H9 (cell line): ENCODE results near the gene PADI4. TPM values are rescaled to one million over a fixed set of nuclear protein-coding genes. Genes with fewer than 3 reads are reported as not detected.

ENCODE experiments used
- DNase-seq: peaks from one replicate; pipeline ENCODE4 v3.0.0-alpha.2; 2017
- H2AFZ ChIP-seq: one replicate; pipeline ENCODE4 v1.6.1; 2013; ENCODE audit warnings: mild to moderate bottlenecking, low read length, control low read depth, moderate library complexity
- H2AK5ac ChIP-seq: 2 replicates; pipeline ENCODE4 v1.6.1; 2013; ENCODE audit warnings: low read length, control low read depth, mixed read lengths; ENCODE audit not compliant: insufficient read length
- H2BK120ac ChIP-seq: one replicate; pipeline ENCODE4 v1.6.1; 2013; ENCODE audit warnings: low read depth, mild to moderate bottlenecking, low read length, control low read depth, inconsistent platforms; ENCODE audit not compliant: poor library complexity, severe bottlenecking
- H2BK12ac ChIP-seq: 2 replicates; pipeline ENCODE4 v1.6.1; 2013; ENCODE audit warnings: low read length, control low read depth, mixed read lengths, low read depth; ENCODE audit not compliant: insufficient read length
- H2BK15ac ChIP-seq: 2 replicates; pipeline ENCODE4 v1.6.1; 2013; ENCODE audit warnings: low read depth, low read length, control low read depth
- H2BK20ac ChIP-seq: one replicate; pipeline ENCODE4 v1.6.1; 2013; ENCODE audit warnings: low read depth, mild to moderate bottlenecking, low read length, control low read depth, inconsistent platforms; ENCODE audit not compliant: poor library complexity, severe bottlenecking
- H2BK5ac ChIP-seq: 2 replicates; pipeline ENCODE4 v1.6.1; 2013; ENCODE audit warnings: low read length, control low read depth, mixed read lengths; ENCODE audit not compliant: insufficient read length
- H3K14ac ChIP-seq: 2 replicates; pipeline ENCODE4 v1.6.1; 2013; ENCODE audit warnings: low read length, control low read depth; ENCODE audit not compliant: insufficient read depth
- H3K18ac ChIP-seq: 2 replicates; pipeline ENCODE4 v1.6.1; 2013; ENCODE audit warnings: low read depth, mild to moderate bottlenecking, mixed read lengths, low read length, control low read depth; ENCODE audit not compliant: insufficient read length
- H3K23ac ChIP-seq: 2 replicates; pipeline ENCODE4 v1.6.1; 2013; ENCODE audit warnings: low read length, control low read depth, mixed read lengths, low read depth; ENCODE audit not compliant: insufficient read length
- H3K23me2 ChIP-seq: 2 replicates; pipeline ENCODE4 v1.6.1; 2013; ENCODE audit warnings: low read depth, mild to moderate bottlenecking, mixed read lengths, low read length, control low read depth; ENCODE audit not compliant: insufficient read length, poor library complexity, severe bottlenecking
- H3K27ac ChIP-seq: 2 replicates; pipeline ENCODE4 v1.5.1; 2013; ENCODE audit warnings: low read length, control low read depth, mixed read lengths, low read depth; ENCODE audit not compliant: insufficient read length
- H3K27me3 ChIP-seq: 2 replicates; pipeline ENCODE4 v1.6.1; 2013; ENCODE audit warnings: low read length, control low read depth, inconsistent platforms; ENCODE audit not compliant: insufficient read depth
- H3K4ac ChIP-seq: 2 replicates; pipeline ENCODE4 v1.6.1; 2013; ENCODE audit warnings: low read depth, mild to moderate bottlenecking, control low read depth, inconsistent platforms, low read length, moderate library complexity
- H3K4me1 ChIP-seq: 2 replicates; pipeline ENCODE4 v1.6.1; 2013; ENCODE audit warnings: low read length, control low read depth, inconsistent platforms; ENCODE audit not compliant: insufficient read depth
- H3K4me2 ChIP-seq: 2 replicates; pipeline ENCODE4 v1.6.1; 2013; ENCODE audit warnings: low read length, control low read depth, mixed read lengths; ENCODE audit not compliant: insufficient read length, insufficient read depth
- H3K56ac ChIP-seq: 2 replicates; pipeline ENCODE4 v1.6.1; 2013; ENCODE audit warnings: low read depth, mild to moderate bottlenecking, mixed read lengths, low read length, control low read depth; ENCODE audit not compliant: insufficient read length
- H3K79me1 ChIP-seq: 2 replicates; pipeline ENCODE4 v1.6.1; 2013; ENCODE audit warnings: low read depth, mild to moderate bottlenecking, moderate library complexity, low read length, control low read depth, inconsistent platforms; ENCODE audit not compliant: insufficient read depth, poor library complexity, severe bottlenecking
- H3K79me2 ChIP-seq: 2 replicates; pipeline ENCODE4 v1.6.1; 2013; ENCODE audit warnings: low read length, control low read depth, inconsistent platforms; ENCODE audit not compliant: insufficient read depth
- H3K9ac ChIP-seq: 2 replicates; pipeline ENCODE4 v1.6.1; 2013; ENCODE audit warnings: low read length, control low read depth, mixed read lengths; ENCODE audit not compliant: insufficient read length; ENCODE audit errors: extremely low read depth
- H3K9me3 ChIP-seq: one replicate; pipeline ENCODE4 v1.6.1; 2013; ENCODE audit warnings: low read depth, low read length, inconsistent platforms; ENCODE audit not compliant: control insufficient read depth
- H3T11ph ChIP-seq: one replicate; pipeline ENCODE4 v1.6.1; 2013; ENCODE audit warnings: mild to moderate bottlenecking, low read length, control low read depth, inconsistent platforms
- H4K20me1 ChIP-seq: one replicate; pipeline ENCODE4 v1.6.1; 2013; ENCODE audit not compliant: control insufficient read depth, insufficient read length, insufficient read depth
- H4K5ac ChIP-seq: 2 replicates; pipeline ENCODE4 v1.6.1; 2013; ENCODE audit warnings: low read depth, mild to moderate bottlenecking, mixed read lengths, low read length, control low read depth; ENCODE audit not compliant: insufficient read length
- H4K8ac ChIP-seq: replicated peaks from 2 replicates; pipeline ENCODE4 v1.6.1; 2013; ENCODE audit warnings: low read length, control low read depth, mixed read lengths, low read depth; ENCODE audit not compliant: insufficient read length
- H4K91ac ChIP-seq: 2 replicates; pipeline ENCODE4 v1.6.1; 2013; ENCODE audit warnings: low read depth, mild to moderate bottlenecking, moderate library complexity, mixed read lengths, low read length, control low read depth; ENCODE audit not compliant: insufficient read length
- H3K27ac Mint-ChIP-seq, 3 experiments: 2 replicates in 2 of 3; 3 replicates in 1 of 3; pipeline ENCODE4 v1.8.0; 2020 to 2021; ENCODE audit warnings: mixed read lengths in 3 of 3, mild to moderate bottlenecking in 1 of 3, moderate library complexity in 1 of 3
- H3K27me3 Mint-ChIP-seq: 2 replicates; pipeline ENCODE4 v1.8.0; 2021; ENCODE audit warnings: low read depth, mild to moderate bottlenecking, moderate library complexity, mixed read lengths
- H3K36me3 Mint-ChIP-seq, 3 experiments: 2 replicates in 2 of 3; 3 replicates in 1 of 3; pipeline ENCODE4 v1.8.0; 2020 to 2021; ENCODE audit warnings: low read depth in 3 of 3, mixed read lengths in 3 of 3; ENCODE audit not compliant: insufficient read depth in 1 of 3
- H3K4me1 Mint-ChIP-seq, 2 experiments: 2 replicates each; pipeline ENCODE4 v1.8.0; 2020; ENCODE audit warnings: mixed read lengths in 2 of 2
- H3K4me3 Mint-ChIP-seq, 2 experiments: 2 replicates in 1 of 2; 3 replicates in 1 of 2; pipeline ENCODE4 v1.8.0; 2020 to 2021; ENCODE audit warnings: mild to moderate bottlenecking in 2 of 2, mixed read lengths in 2 of 2, moderate library complexity in 1 of 2
- H3K9me3 Mint-ChIP-seq, 2 experiments: 2 replicates in 1 of 2; 3 replicates in 1 of 2; pipeline ENCODE4 v1.8.0; 2020; ENCODE audit warnings: mild to moderate bottlenecking in 2 of 2, mixed read lengths in 2 of 2, moderate library complexity in 1 of 2
- WGBS: extraction: QIAGEN DNeasy Blood & Tissue Kit; methylation state at CpG from one replicate; pipeline ENCODE4 v1.1.7; 2013; ENCODE audit warnings: missing lambda C conversion rate, low lambda C conversion rate, mixed read lengths; ENCODE audit not compliant: insufficient read length; ENCODE audit errors: extremely low coverage; 5-methylcytosine and 5-hydroxymethylcytosine counted together
- total RNA-seq: library from RNA; stranded (reverse); gene quantifications from 2 replicates; pipeline ENCODE4 v1.2.1, GENCODE V29; 2021
- TF ChIP-seq, protein P1 (sequence below): fragments of 200-600 bp; sonication (generic); conservative IDR thresholded peaks from 3 replicates; pipeline ENCODE4 v1.8.0; 2021; ENCODE audit warnings: antibody characterized with exemption, mild to moderate bottlenecking

Gene PADI4
- total RNA-seq, 1 experiment from 2014 or later: 0.13 TPM

DNA sequence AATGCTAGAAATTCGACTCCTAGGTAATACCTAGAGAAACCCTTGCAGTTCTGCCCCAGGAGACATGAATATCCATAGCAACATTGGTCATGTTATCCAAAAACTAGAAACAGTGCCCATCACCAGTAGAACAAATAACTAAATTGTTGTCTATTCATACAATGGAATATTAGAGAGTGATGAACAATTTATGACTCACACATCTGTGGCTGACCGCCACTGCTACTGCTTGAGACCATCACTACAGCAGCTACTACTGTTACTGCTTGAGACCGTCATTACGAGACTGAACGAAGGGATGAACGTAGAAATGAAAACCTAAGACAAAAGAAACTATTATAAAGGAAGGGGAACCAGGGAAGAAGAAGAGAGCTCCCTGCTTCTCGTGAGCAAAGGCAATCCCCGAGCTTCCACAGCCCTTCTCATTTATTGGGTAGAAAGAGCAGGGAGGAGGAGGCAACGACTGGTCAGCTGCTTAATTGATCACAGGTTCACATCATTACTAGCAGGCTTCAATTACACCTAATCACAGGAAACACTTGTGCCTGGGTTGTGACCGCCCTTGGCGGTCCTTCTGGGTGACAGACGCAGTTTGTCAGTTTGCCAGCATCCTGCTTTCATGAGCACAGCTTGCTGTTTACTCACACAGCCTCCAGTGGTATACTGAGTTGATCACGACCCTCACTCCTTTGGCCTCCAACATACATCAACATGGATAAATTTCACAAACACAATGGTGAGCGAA is 14.1 kb upstream of the PADI4 start:
- no peak overlapping the region for H3K27ac Mint-ChIP-seq
- Histone ChIP-seq H4K5ac (no peak overlapping the region), H3K4me2 (no peak overlapping the region), H3T11ph (no peak overlapping the region), H3K79me2 (no peaks in the 10 kb centered on the region), H2AK5ac (no peak overlapping the region), H3K14ac (no peak overlapping the region), H3K23ac (no peak overlapping the region), H2BK20ac (no peak overlapping the region), H3K23me2 (no peaks in the 10 kb centered on the region), H3K4me1 (no peaks in the 10 kb centered on the region), H2BK12ac (no peak overlapping the region), H4K20me1 (no peaks in the 10 kb centered on the region), H3K79me1 (no peaks in the 10 kb centered on the region), H3K27me3 (no peaks in the 10 kb centered on the region), H4K8ac (no peak overlapping the region), H3K9ac (no peak overlapping the region), H4K91ac (no peak overlapping the region), H3K4ac (no peak overlapping the region), H3K18ac (no peak overlapping the region), H3K9me3 (no peaks in the 10 kb centered on the region), H2BK120ac (no peak overlapping the region), H2BK15ac (no peak overlapping the region), H2AFZ (no peak overlapping the region), H2BK5ac (no peak overlapping the region), H3K27ac (no peak overlapping the region), H3K56ac (no peak overlapping the region)
- no peak overlapping the region for H3K4me3 Mint-ChIP-seq
- no peaks in the 10 kb centered on the region for H3K36me3 Mint-ChIP-seq
- H3K9me3 Mint-ChIP-seq: 0 out of 5 replicates have a peak, but pooled peaks cover 0 to 2% of the 10 kb centered on the region in 2 experiments
- H3K27me3 Mint-ChIP-seq: peaks cover 1% of the 10 kb centered on the region; the same call in 1 of the 2 replicates
- TF ChIP-seq, protein P1, sequence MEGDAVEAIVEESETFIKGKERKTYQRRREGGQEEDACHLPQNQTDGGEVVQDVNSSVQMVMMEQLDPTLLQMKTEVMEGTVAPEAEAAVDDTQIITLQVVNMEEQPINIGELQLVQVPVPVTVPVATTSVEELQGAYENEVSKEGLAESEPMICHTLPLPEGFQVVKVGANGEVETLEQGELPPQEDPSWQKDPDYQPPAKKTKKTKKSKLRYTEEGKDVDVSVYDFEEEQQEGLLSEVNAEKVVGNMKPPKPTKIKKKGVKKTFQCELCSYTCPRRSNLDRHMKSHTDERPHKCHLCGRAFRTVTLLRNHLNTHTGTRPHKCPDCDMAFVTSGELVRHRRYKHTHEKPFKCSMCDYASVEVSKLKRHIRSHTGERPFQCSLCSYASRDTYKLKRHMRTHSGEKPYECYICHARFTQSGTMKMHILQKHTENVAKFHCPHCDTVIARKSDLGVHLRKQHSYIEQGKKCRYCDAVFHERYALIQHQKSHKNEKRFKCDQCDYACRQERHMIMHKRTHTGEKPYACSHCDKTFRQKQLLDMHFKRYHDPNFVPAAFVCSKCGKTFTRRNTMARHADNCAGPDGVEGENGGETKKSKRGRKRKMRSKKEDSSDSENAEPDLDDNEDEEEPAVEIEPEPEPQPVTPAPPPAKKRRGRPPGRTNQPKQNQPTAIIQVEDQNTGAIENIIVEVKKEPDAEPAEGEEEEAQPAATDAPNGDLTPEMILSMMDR: no peak
- no peak for DNase-seq
- no CpG with 5 or more reads among the region's 14 CpGs for WGBS
- peaks cover 4 to 5% of the 10 kb centered on the region in 2 experiments; a peak in 2 of 4 replicates for H3K4me1 Mint-ChIP-seq
